ENCODE measurements around the gene CDK5RAP2.

The CDK5RAP2 gene

DNA sequence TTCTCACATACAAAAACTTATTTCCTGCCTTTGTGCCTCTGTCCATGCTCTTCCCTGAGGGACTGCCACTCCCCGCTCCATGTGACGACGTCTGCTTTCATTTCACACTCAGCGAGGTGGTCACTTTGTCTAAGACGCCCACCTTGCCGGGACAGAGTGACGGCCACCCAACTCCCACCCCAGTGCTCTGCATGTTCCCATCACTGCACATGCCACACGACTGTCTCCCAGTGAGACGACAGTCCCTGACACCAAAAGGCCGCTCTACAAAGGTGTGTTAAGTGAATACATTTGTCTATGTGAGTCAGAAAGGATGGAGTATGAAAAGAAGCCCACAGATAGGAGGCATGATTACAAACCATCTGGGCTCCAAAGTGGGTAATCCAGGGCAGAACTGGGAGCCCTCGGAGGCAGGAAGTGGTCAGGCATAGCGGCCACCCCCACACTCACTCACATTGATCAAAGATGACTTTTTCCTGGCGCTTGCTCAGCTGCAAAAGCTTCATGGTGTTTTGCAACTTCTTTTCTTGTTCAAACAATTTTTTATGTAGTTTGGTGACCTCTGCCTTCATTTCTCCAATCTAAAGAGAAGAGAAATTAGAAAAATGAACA, 185.8 kb downstream of the CDK5RAP2 start:
- DNase-seq = no peak

DNA sequence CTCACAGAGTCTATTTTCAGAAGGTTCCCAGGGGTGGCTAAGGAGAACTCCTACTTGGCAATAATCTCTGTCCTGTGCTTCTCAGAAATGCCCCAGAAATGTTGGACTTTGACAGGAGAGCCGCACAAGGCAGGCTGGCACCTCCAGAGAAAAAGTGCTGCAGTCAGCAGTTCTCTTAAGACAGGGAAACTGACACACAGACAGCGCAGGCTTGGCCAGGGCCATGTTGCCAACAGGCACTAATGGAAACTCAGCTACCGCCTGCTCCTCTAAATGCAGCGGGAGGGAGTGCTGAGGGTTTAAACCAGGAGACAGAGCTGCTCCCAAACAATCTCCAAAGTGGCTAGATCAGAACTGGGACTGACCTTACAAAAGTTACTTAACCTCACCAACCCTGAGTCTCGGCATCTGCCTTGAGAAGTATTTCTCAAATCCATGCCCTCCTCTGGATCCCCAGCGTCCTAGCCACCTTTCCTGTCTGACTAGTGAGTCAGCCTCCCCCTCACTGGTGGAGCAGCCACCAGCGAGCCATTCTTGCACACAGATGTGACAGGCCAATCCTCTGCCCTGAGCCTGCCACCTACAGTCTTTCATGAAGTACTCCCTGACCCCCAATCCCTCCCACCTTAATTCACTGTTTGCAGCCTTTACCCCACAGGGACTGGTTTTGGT, 186.4 kb downstream of the CDK5RAP2 start:
- no peak for DNase-seq

DNA sequence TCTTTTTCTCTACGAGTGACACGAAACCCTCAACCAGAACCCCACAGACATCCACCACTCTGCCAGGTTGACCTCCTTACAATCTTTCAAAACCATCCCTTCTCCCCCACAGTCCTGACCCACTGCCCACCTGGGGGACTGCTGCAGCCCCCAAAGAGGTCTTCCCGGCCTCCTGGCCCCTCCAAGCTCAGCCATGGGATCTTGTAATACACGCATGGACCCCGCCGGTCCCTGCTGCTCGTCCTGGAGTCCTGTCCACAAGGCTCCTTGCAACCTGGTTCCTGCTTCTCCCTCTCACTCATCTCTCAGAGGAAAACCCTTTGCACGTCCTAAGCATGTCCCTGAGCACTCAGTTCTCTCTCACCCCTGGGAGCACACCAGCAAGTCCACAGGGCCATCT, 187.3 kb downstream of the CDK5RAP2 start:
- DNase-seq = no peak

DNA sequence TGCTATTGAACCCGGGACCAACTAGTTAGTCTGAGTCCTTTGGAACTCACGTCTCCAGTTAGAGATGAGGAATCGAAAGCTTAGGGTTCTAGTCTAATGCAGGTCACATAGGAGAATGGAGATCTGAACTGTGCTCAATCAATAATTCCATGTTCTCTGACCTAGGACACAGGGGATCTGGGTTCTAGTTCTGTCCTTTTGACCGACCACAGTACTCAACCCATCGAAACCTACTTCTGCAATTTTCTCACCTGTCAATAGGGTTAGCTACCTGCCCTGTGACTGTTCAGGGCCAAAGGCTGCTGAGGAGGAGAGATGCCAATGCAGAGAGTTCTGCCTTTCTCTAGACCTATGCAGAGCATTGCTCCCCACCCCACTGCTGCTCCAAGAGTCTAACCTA, 187.7 kb downstream of the CDK5RAP2 start:
- no peak for DNase-seq

DNA sequence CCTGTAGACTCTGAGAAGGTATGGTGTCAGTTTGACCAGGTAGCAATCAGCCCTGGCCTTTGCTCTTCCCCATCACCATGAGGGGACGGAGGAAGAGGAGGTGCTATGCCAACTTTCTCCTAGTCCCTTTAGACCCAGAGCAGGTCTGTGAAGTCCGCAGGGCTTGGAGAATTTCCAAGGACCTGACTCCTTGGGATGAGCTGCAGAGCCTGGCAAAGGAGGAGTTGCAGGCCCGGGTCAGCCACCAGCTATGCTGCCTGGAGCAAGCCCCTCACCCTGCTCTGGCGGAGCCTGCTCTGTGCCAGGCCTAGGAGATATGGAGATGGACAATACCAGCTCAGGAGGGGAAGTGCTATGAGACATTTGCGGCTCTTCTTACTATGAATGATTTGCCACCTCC, 188.3 kb downstream of the CDK5RAP2 start:
- DNase-seq = no peak

DNA sequence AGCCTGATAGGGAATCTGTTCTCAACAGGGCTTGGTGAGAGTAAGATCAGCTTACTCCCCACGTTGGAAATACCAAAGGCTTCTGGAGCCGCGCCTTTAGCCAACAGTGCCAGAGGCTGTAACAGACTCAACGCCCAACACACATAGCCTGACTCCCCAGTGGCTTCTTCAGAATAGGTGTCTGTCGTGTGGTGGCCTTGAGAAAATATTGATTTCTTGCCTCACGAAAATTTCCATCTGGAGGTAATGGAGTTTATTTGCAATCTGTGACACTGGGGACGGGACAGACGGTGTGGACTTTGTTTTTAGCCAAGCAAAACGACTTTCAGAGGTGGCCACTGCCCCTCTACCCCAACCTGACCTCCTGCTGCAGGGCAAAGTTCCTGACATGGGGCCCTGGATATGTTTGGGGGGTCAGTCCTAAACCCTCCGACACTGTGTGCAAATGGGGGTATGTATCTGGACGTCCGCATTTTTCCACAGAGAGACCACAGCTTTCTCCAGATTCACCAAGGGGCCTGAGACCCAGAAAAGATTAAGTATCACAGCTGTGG, 189.3 kb downstream of the CDK5RAP2 start:
- DNase-seq = no peak

DNA sequence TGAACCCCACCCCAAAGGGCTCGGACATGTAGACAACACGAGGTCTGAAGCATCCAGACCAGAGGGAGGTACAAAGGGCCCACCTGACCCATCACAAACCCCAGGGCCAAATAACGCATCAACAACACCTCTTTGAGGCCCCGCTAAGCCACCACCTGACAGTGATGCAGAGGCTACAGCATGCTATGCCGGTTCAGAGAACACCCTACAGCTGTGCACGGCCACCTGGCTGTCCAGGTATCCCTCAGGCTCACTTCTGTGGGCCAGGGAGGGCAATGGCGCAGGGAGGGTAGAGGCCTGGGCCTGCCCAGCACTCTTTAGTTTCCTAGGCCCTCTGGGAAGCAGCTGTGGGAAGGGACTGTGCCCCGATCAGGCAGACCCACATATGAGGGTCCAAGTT, 190.1 kb downstream of the CDK5RAP2 start:
- DNase-seq = no peak

DNA sequence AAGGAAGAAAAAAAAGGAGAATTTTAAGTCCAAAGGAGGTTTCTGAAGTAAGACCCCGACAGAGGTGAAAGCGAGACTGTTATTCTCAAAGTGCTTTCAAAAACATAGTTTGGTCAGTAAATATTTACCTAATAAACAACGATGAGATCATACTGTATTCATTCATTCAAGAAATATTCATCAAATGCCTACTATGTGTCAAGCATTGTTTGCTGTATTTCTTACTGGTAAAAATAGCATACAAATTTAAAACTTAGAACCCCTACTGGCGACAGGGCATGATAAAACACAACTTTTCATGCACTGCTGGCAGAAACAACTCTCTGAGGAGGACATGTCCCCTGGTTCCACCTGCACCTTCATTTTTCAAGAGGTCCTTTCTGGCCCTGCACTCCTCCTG, 190.7 kb downstream of the CDK5RAP2 start:
- DNase-seq = no peak

DNA sequence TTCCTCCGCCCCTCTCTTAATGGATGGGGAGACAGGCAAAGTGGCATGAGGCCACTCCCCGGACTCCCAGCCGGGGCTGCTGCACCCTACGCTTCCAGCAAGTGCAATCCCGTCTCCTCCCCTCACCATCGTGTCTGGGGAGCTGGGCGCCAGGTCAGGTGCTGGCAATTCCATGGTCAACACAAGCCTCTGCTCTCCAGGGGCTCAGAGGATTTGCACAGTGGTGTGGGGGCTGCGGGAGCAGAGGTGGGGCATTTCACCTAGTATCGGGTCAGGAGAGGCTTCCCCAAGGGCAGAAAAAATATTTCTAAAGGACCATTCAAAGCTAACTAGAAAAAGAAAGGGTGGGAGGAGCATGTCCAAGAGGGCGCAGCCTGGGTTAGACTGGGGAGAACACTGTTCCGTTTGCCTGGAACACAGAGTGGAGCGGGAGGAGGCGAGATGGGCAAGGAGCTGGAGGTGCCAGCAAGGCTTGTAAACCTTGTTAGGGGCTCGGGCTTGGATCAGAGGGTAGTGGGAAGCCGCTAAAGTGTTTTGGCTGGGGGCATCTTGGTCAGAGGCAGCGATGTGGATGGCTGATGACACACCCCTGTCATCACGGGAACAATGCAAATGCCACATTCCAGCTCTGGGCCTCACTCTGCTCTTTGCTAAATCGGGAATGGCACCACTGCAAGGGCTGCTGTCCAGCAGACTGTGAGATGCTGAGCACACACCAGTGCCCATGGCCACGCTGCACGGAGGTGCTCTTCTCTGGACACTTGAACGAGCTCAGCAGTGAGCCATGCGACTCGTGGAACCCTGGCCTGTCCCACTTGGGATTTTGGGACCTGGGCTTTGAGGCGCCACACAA, 191.7 kb downstream of the CDK5RAP2 start:
- DNase-seq = no peak

DNA sequence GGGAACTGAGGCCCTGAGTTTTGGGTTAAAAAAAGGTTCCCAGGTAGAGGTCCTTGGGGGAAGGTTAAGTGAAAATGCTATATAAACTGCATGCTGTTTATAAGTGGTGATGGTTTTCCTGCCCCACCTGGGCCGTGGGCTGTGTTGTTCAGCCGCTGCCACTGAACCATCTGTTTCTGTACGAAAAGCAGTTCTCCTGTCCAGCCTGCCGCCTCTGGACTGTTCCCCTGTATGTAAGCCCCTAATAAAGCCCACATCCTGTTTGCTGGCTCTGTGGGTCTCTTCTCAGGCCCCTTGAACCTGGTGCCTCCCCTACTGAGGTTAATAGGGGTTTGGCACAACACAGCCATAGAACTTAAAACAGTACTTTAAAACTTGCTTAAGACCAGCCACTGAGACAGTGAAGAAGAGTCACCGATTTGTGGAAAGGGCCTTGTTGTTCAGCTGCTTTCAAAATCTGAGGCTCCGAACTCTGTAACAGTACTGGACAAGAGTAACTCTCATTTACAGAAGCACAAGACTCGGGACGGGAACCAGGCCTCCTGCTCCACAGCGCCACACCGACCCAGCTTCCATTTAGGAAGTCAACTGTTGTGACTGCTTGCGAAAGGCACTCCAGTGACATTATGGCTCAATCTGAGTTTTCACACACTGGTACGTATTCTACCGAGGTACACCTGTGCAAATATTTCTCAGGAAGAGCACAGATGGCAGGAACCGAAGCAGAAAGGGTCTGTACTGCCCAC, 192.5 kb downstream of the CDK5RAP2 start:
- DNase-seq = no peak

DNA sequence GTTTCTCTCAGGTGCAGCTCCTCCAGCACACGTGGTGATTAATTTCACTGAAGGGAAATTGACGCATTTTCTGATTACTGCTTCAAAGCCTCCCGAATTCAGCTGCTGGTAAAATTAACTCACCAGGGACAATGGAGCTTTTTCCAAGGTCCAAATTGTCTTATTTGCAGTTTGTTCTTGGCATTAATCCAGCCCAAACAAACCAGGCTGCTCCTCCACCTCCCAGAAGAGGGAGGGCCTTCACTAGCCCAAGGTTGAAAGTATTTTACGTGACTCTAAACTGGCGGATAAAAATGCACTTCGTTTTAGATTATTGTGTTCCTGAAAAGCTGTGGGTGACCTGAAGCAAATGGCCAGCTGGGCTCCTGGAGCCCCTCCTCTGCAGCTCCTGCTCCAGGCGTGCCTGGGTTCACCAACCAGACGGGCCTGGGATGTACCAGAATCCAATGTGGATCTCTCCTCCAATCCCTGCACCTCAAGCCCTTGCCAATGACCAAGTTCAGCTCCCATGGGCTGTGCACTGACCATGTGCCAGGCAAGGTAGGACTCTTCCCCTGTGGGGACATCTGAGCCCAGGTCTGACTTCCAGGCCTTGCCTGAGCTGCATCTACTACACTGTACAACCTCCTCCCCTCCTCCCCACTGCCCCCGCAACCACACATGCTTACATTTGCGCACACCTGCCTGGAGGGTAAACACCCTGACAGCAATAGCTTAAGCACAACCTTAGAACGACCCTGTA, 193.4 kb downstream of the CDK5RAP2 start:
- peak; percentile 22 for DNase-seq

DNA sequence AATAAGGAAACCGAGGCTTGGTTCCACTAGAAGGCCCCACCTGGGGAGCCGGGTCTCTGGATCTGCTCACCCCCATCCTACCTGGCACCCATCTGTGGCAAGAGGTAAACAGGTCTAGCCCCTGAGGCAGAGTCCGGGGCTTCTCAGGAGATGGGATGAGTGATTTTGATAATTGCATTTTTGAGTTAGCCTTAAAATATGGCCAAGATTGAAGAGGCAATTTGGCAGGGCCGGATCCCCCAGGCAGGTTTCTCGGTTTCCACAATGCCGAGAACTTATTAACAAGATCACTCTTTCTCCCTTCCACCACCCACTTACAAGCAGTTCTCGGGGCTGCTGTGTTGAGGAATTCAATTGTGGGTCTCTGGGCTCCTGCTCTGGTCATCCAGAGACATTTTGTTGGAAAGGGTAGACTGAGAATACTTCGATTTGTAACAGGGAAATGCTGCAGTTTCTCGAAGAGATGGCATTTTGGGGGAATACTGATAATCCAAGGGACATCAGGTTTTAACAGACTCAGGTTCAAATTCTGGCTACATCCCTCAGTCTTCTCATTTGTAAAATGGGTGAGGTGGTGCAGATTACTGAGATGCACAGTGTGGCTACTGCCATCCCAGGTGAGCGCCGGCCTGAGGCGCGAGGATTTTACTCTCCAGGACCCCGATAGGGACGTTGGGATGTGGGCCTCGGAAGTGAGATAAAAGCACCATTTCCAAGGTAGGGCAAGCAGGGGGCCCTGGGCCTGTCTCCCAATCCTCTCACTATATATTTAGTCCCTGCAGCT, 194.2 kb downstream of the CDK5RAP2 start:
- no peak for DNase-seq

DNA sequence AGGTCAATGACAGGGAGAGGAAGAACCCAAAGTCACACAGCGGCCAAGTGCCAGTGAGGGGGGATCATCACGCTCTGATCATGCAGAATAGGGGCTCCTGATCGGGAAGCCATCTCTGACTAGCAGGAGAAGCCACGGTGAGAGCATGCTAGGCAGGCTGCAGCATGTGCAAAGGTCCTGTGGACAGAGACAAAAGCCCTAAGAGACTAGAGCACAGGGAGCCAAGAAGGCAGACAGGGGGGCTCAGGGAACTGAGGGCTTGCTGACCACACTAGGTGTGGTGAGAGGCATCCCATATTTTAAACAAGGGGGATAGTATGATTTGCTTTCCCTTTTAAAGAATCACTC, 195.1 kb downstream of the CDK5RAP2 start:
- no peak for DNase-seq

DNA sequence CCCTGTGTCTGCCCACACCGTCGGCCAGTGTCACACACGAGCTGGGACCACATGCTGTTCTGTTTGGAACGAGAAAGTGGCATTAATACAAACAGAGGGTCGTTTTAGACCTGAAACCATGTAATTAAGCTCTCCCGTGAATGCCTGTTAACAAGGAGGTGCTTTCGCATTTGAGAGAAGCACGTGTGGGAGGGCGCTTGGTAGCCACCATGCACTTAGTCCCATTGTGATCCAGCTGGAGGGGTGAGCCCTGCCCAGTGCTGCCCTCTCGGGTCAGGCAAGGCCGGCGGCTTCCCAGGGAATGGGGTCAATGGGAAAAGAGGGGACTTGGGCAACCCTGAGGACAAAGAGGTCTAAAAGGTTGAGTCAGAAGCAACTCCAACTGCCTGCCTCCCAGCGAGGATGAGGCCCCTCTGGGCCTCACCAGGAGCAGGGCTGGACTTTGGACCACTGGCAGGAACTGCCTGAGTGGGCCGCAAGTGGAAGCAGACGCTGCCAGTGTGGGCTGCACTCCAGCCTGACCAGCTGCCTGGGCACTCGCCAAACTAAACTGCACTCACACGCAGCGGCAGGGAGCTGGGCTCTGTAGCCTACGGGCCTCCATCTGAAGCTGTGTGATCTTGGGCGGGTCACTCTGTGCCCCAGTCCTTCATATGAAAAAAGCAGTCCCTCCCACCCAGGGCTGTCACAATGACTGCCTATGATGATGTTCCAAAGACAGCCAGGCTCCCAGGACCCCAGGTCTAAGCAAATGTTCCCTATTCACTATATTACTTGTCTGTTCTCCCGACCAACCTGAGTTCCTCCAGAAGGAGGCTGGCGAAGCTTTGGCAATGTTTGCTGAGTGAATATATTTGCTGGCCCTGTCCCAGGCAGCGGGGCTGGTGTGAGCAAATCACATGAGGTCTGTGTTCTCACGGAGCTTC, 195.7 kb downstream of the CDK5RAP2 start:
- no peak for DNase-seq

DNA sequence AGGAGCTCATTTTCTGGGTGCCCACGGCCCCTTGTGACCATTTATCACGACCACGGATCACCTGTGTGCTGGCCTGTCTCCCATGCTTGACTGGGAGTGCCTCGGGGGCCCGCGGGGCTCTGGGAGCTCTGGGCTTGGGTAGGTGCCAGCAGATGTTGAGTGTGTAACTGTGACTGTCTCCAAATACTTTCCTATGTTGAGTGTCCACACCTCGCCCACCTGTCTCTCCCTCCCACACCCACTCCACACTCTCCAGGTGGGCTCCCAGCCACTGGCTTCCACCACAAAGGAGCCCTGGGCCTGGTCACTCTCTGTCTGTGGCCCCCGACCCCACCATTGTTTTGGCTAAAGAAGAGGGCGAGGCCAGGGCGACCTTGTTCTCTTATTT, 196.4 kb downstream of the CDK5RAP2 start:
- DNase-seq = no peak

DNA sequence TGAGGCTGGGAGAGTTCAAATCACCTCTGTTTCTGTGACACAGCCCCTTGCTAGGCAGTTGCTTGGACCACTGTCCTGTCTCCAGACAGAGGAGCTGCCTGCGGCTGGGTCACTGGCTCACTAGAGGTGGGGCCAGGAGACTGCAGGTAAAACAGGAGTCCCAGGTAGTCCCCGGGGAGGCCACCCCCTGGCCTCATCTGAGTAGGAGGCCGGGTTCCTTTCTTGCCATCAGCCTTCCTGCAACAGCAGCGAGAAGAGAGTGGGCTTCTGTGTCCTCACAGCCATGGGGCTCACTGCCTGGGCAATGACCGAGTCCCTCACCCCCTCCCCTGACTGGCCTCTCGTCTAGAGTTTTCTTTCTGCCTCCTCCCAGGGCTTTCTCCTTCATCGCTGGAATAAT, 197.5 kb downstream of the CDK5RAP2 start:
- no peak for DNase-seq

DNA sequence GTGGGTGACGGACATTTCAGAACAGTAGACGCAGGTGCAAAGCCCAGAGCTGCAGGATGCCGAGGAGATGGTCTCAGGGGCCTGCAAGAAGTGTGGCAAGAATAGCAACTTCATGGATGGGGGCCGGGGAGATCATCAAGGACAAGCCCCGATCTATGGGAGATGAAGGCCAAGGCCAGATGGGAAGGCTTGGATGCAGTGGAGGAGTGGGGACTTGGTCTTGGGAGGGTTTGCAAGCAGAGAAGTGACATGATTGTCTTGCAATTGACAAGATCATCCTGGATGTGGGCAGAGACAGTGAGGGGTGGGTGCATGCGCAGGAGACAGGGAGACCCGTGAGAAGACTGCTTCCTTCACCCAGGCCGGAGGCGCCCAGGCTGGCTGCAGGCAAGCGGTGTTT, 198.1 kb downstream of the CDK5RAP2 start:
- DNase-seq = no peak

DNA sequence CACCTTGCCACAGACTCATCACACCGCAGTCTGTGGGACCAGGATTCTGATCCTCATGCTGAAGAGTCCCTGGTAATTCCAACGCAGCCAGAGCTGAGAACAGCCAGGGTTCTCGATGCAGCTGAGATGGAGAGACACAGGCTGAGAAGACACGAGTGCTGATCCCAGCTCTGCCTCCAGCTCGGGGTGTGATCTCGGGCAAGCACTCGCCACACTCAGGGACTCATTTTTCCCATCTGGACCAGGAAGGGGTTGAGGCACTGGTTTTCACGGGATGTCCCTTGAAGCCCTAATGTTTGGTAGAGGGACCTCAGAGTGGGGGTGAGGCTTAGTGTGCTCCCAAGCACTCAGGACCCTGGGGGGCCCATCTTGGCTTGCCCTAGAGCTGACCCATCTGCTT, 200.4 kb downstream of the CDK5RAP2 start:
- no peak for DNase-seq

DNA sequence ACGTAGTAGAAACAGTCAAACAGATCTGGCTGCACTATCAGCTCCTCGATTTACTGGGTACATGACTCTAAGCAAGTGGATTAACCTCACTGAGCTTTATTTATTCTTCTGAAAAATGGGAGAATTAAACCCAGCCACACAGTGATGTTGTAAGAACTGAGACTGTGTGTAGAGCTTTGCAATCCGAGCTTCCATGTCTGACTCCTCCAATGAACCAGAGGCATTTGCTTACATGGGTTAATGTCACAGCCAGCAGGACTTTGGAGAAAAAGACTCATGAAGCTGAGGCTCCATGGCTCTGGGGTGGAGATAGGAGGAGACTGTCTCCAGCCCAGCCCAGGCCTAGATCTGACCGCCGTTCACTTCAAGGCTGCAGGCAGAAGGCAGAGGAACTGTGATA, 201.3 kb downstream of the CDK5RAP2 start:
- no peak for DNase-seq

Data from NCI-H82 (cell line).